Immature natural killer cell (primary cell): ENCODE results near the gene AIP. TPM values are rescaled to one million over a fixed set of nuclear protein-coding genes. Genes with fewer than 3 reads are reported as not detected.
"Not testable (repeated sequence)": the region's sequence is repeated elsewhere in the genome, so short reads cannot be mapped to it uniquely, and the experiment has no call there.

Source experiments
- DNase-seq, 3 donors: peaks; one replicate each; pipeline ENCODE4 v3.0.0; 2022; ENCODE audit warnings: mixed read lengths in 1 of 3
- H3K27ac Mint-ChIP-seq, 6 donors: one replicate each; pipeline ENCODE4 v1.8.0; 2020; ENCODE audit warnings: mixed read lengths in 6 of 6, mild to moderate bottlenecking in 5 of 6, inconsistent platforms in 4 of 6, moderate library complexity in 3 of 6
- H3K27me3 Mint-ChIP-seq, 3 donors: one replicate each; pipeline ENCODE4 v1.8.0; 2020 to 2021; ENCODE audit warnings: low read depth in 3 of 3, mild to moderate bottlenecking in 3 of 3, mixed read lengths in 3 of 3, moderate library complexity in 3 of 3, inconsistent platforms in 1 of 3
- H3K36me3 Mint-ChIP-seq, 3 donors: one replicate each; pipeline ENCODE4 v1.8.0; 2020; ENCODE audit warnings: mixed read lengths in 3 of 3, inconsistent platforms in 2 of 3, mild to moderate bottlenecking in 2 of 3
- H3K4me1 Mint-ChIP-seq, 2 donors: one replicate each; pipeline ENCODE4 v1.8.0; 2020; ENCODE audit warnings: inconsistent platforms in 2 of 2, mild to moderate bottlenecking in 2 of 2, mixed read lengths in 2 of 2, moderate library complexity in 1 of 2
- H3K4me3 Mint-ChIP-seq, 5 donors: one replicate each; pipeline ENCODE4 v1.8.0; 2020; ENCODE audit warnings: mild to moderate bottlenecking in 5 of 5, mixed read lengths in 5 of 5, inconsistent platforms in 3 of 5, moderate library complexity in 3 of 5
- H3K9me3 Mint-ChIP-seq, 6 donors: one replicate each; pipeline ENCODE4 v1.8.0; 2020; ENCODE audit warnings: mild to moderate bottlenecking in 6 of 6, mixed read lengths in 6 of 6, inconsistent platforms in 4 of 6, moderate library complexity in 3 of 6
- polyA plus RNA-seq, 3 donors: library from polyadenylated mRNA; unstranded; fragments of 300-500 nt; fragmentation: Illumina TruSeq; gene quantifications; one replicate each; pipeline ENCODE4 v1.2.3, GENCODE V29; 2021

The AIP gene
- polyA plus RNA-seq, 3 donors from 2014 or later = 130 to 163 (median 157) TPM

DNA sequence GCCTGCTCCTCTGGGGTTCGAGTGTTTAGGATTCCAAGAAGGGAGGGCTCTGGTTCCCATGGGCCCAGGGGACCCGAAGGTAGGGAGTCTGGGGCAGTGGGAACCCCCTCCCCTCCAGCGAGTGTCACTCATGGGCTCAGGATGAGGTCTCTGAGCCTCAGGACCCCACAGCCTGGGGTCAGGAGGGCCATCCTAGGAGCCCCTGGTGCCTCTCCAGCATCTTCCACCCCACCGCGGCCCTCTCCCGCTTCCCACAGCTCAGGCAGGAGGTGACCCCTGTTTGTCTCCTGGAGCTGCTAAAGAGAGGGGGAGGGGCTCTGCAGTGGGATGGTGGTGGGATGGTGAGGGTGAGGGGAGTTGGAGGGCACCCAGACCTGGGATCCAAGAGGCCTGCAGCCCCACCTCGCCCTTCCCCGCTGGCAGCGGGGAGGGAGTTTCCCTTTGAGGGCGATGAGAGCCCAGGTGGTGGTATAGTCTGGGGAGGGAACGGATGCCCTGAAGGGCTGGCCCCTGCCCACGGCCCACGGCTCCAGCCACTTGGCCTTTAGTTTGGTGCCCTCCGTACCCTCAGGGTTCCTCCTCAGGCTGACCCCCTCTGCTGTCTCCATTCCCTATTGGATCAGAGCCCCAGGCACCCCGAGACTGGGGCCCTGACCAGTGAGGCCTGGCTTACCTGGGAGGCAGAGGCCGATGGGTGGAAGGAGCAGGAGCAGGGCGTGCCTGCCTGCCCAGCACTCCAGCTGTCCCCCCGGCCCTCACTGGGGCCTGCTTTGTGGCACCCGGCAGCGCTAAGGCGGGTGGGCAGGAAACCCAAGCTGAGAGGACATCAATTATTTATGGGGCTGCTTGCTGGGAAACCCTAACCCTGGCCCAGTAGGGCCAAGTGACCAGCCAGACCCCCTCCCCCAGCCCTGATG, 28.8 kb upstream of the AIP start:
- Mint-ChIP-seq H3K27me3 (peaks cover 2 to 12% (median 8%) of the 10 kb centered on the region in 3 donors), H3K4me3 (no peak overlapping the region), H3K27ac (no peak overlapping the region), H3K36me3 (no peaks in the 10 kb centered on the region), H3K9me3 (no peaks in the 10 kb centered on the region), H3K4me1 (peaks cover 0 to 3% of the 10 kb centered on the region in 2 donors)
- DNase-seq = no peak

DNA sequence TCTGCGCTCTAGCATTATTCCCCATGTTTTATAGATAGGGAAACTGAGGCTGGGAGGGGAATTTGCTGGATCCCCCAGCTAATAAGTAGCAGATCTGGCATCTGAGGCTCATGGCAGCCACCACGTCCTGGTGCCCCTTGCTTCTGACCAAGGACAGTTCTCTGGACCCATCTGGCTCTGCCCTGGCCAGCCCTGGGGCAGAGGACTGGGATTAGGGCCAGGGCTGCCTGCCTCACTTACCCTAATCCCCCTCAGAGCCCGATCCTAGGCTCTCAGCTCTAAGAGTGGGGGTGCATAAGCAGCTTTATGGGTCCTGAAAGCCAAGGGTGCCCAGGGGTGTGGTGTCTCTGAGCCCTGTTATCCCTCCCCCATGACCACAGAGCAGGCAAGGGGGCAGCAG, 27.8 kb upstream of the AIP start, which contains the start of gene CABP4:
TSS of gene CABP4 (plus strand) at position 301 of the 400 bp plus-strand sequence. CDS start at position 371, 70 bp downstream.
- Mint-ChIP-seq H3K4me1 (no peaks in the 10 kb centered on the region), H3K4me3 (no peak within 1 kb of the TSS), H3K9me3 (no peaks in the 10 kb centered on the region), H3K27me3 (peaks cover 2 to 11% (median 8%) of the 10 kb centered on the region in 3 donors), H3K27ac (no peak within 1 kb of the TSS), H3K36me3 (peaks cover 0 to 3% (median 0%) of the 10 kb centered on the region in 3 donors)
- no peak for DNase-seq

GRCh38 chr11:67456068-67456705, 26.6 kb upstream of the AIP start:
- no peak overlapping the region for H3K27ac Mint-ChIP-seq
- no peak for DNase-seq

GRCh38 chr11:67457453-67457852, 25.4 kb upstream of the AIP start:
- no peak overlapping the region for H3K27ac Mint-ChIP-seq
- DNase-seq = no peak
- H3K36me3 Mint-ChIP-seq = peaks cover 0 to 3% (median 0%) of the 10 kb centered on the region in 3 donors
- no peak overlapping the region for H3K4me3 Mint-ChIP-seq
- H3K4me1 Mint-ChIP-seq = no peaks in the 10 kb centered on the region
- H3K9me3 Mint-ChIP-seq = no peaks in the 10 kb centered on the region
- H3K27me3 Mint-ChIP-seq = peaks cover 0 to 5% (median 3%) of the 10 kb centered on the region in 3 donors

More at GRCh38 chr11:67456068-67456705, 26.6 kb upstream of the AIP start:
- Mint-ChIP-seq H3K4me1 (no peaks in the 10 kb centered on the region), H3K27me3 (peaks cover 2 to 10% (median 7%) of the 10 kb centered on the region in 3 donors), H3K36me3 (peaks cover 0 to 3% (median 0%) of the 10 kb centered on the region in 3 donors), H3K9me3 (no peaks in the 10 kb centered on the region), H3K4me3 (no peak overlapping the region)

- Mint-ChIP-seq H3K9me3 (no peaks in the 10 kb centered on the region), H3K27ac (no peak overlapping the region), H3K27me3 (peaks cover 0 to 3% (median 2%) of the 10 kb centered on the region in 3 donors), H3K4me1 (peaks cover 0 to 2% of the 10 kb centered on the region in 2 donors), H3K36me3 (peaks cover 0 to 3% (median 0%) of the 10 kb centered on the region in 3 donors), H3K4me3 (no peak overlapping the region)
- DNase-seq = no peak
Measured at GRCh38 chr11:67458266-67458665, 24.6 kb upstream of the AIP start.

GRCh38 chr11:67463186-67463585, 19.6 kb upstream of the AIP start:
- Mint-ChIP-seq H3K27me3 (peaks cover 0 to 10% (median 0%) of the 10 kb centered on the region in 3 donors), H3K4me1 (peaks cover 15 to 24% of the 10 kb centered on the region in 2 donors), H3K27ac (peak overlapping the region in 2 of 6 donors; percentile 49 to 57), H3K4me3 (peak overlapping the region in 1 of 5 donors; percentile 6), H3K9me3 (no peaks in the 10 kb centered on the region), H3K36me3 (peaks cover 0 to 3% (median 0%) of the 10 kb centered on the region in 3 donors)
- DNase-seq = no peak

- Mint-ChIP-seq H3K4me1 (peaks cover 19 to 28% of the 10 kb centered on the region in 2 donors), H3K27ac (peak overlapping the region; percentile 76 to 92 (median 85)), H3K4me3 (peak overlapping the region; percentile 77 to 88 (median 82)), H3K27me3 (peaks cover 0 to 9% (median 0%) of the 10 kb centered on the region in 3 donors), H3K9me3 (no peaks in the 10 kb centered on the region), H3K36me3 (peaks cover 0 to 3% (median 0%) of the 10 kb centered on the region in 3 donors)
- no peak for DNase-seq
Measured at GRCh38 chr11:67463680-67464410, 19.0 kb upstream of the AIP start.

DNA sequence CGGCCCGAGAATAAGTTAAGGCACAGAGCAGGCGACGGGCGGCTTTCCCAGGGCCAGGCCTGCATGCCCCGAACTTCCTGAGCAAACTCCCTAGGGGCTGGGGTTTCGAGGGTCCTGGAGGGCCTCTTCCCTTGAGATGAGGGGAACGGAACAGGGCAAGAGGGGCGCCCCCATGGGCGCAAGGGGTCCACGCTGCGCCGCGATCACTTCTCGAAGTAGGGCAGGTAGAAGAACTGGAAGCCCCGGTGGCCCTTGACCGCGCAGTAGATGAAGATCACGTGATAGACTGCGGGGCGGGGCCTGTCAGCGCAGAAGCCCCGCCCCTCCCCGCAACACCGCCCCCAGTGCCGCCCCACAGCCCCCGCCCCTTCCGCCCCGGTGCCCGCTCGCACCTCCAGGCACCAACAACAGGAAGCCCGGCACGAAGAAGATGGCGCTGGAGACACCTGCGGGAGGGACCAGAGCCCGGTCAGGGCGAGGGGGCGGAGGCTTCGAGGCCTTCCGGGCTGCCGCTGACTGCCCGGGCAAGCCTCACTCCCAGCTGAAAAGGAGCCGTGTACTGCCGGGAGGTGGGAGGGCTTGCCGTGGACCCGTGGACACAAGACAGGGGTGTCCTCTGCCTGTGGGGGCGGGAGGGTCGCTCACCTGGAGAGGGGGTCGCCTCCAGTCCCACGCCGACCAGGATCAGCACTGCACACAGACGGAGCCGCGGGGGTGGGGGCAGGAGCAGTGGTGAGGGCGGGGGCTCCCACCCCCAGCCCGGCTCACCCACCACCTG, 18.2 kb upstream of the AIP start:
- Mint-ChIP-seq H3K4me1 (peaks cover 24 to 31% of the 10 kb centered on the region in 2 donors), H3K27me3 (peaks cover 0 to 9% (median 0%) of the 10 kb centered on the region in 3 donors), H3K9me3 (no peaks in the 10 kb centered on the region), H3K36me3 (peaks cover 0 to 3% (median 0%) of the 10 kb centered on the region in 3 donors), H3K27ac (peak overlapping the region; percentile 76 to 92 (median 86)), H3K4me3 (peak overlapping the region; percentile 77 to 88 (median 82))
- DNase-seq = peak; percentile 92 to 95 (median 94)

DNA sequence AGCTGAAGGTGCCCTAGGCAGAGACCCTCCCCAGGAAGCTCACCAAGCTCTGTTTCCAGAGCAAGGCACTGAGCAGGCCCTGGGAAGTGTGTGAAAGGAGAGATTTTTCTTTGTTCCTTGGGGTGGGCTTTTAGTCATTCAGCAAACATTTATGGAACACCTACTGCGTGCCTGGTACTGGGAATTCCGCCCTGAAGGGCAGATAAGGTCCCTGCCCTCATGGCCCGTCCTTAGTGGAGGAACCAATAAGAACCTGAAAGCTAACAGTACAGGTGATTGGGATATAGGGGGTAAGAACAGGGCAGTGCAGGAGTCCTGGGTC, 17.7 kb upstream of the AIP start:
- peak overlapping the region; percentile 77 to 88 (median 82) for H3K4me3 Mint-ChIP-seq
- DNase-seq = no peak
- H3K27ac Mint-ChIP-seq = peak overlapping the region; percentile 76 to 93 (median 90)
- peaks cover 25 to 31% of the 10 kb centered on the region in 2 donors for H3K4me1 Mint-ChIP-seq
- H3K9me3 Mint-ChIP-seq = no peaks in the 10 kb centered on the region
- no peaks in the 10 kb centered on the region for H3K36me3 Mint-ChIP-seq
- peaks cover 0 to 9% (median 0%) of the 10 kb centered on the region in 3 donors for H3K27me3 Mint-ChIP-seq

- H3K27me3 Mint-ChIP-seq, H3K36me3 Mint-ChIP-seq, H3K9me3 Mint-ChIP-seq, DNase-seq: not testable (repeated sequence)
- Mint-ChIP-seq H3K4me1 (peaks cover 25 to 31% of the 10 kb centered on the region in 2 donors), H3K4me3 (peak overlapping the region; percentile 77 to 88 (median 82)), H3K27ac (peak overlapping the region; percentile 76 to 93 (median 90))
Measured at GRCh38 chr11:67465530-67465929, 17.3 kb upstream of the AIP start.

DNA sequence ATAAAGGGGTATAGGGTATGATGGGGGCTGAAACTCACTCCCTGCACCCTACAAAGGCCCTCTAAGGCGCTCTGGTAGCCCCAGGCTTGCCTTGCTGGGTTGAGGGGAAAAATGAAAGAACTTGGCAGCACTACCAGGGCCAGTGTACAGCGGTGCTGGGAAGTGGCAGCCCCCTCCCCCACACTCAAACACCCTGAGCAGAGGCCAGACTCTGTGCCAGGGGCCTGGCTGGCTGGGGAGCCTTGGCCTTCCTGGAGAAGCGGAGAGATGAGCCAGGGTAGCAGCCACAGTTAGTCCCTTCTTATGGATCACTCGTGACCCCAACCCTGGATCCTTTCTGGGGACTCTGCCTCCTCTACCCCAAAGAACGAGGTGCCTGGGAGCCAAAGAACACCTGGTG, 16.5 kb upstream of the AIP start:
- DNase-seq = no peak
- H3K9me3 Mint-ChIP-seq = no peaks in the 10 kb centered on the region
- no peaks in the 10 kb centered on the region for H3K36me3 Mint-ChIP-seq
- H3K4me1 Mint-ChIP-seq = peaks cover 25 to 31% of the 10 kb centered on the region in 2 donors
- H3K4me3 Mint-ChIP-seq = peak overlapping the region in 1 of 5 donors; percentile 41
- H3K27me3 Mint-ChIP-seq = peaks cover 0 to 9% (median 0%) of the 10 kb centered on the region in 3 donors
- H3K27ac Mint-ChIP-seq = peak overlapping the region in 3 of 6 donors; percentile 16 to 50 (median 34)

GRCh38 chr11:67466962-67467771, 15.7 kb upstream of the AIP start:
- peaks cover 25 to 31% of the 10 kb centered on the region in 2 donors for H3K4me1 Mint-ChIP-seq
- H3K4me3 Mint-ChIP-seq = peak overlapping the region; percentile 19 to 87 (median 52)
- H3K27ac Mint-ChIP-seq = peak overlapping the region in 5 of 6 donors; percentile 34 to 83 (median 67)
- peaks cover 0 to 9% (median 2%) of the 10 kb centered on the region in 3 donors for H3K27me3 Mint-ChIP-seq
- DNase-seq = no peak
- no peaks in the 10 kb centered on the region for H3K36me3 Mint-ChIP-seq
- H3K9me3 Mint-ChIP-seq = no peaks in the 10 kb centered on the region
